H1 (cell line): Measurements from ENCODE around the gene CACNG4. TPM values are rescaled to one million over a fixed set of nuclear protein-coding genes. Genes with fewer than 3 reads are reported as not detected.

Experiments
- CTCF ChIA-PET: fragments of 300-600 bp; sonication (Branson Sonifier 250); formaldehyde crosslinking; loops from one replicate; lab custom pipeline; 2021; ENCODE audit not compliant: partially characterized antibody; lab: Charles Lee
- POLR2A ChIA-PET: fragments of 300-600 bp; sonication (Branson Sonifier 250); formaldehyde crosslinking; loops from one replicate; lab custom pipeline; 2021; ENCODE audit warnings: inconsistent platforms; ENCODE audit not compliant: partially characterized antibody; lab: Charles Lee
- DNase-seq, 2 experiments: peaks; one replicate each; pipeline versions ENCODE4 v3.0.0 to v3.0.0-alpha.2; 2010 to 2022; ENCODE audit warnings: low spot score in 2 of 2, low read depth in 1 of 2, mixed read lengths in 1 of 2
- FAIRE-seq: peaks from 2 replicates; lab custom pipeline; 2011; peaks lifted over from hg19 to GRCh38; lab: Jason Lieb, UNC
- H2AFZ ChIP-seq: 2 replicates; pipeline ENCODE4 v1.8.1; 2012; ENCODE audit warnings: low read length, inconsistent platforms
- H2AK5ac ChIP-seq: 2 replicates; pipeline ENCODE4 v1.6.1; 2013; ENCODE audit warnings: low read depth, low read length
- H2BK120ac ChIP-seq: replicated peaks from 2 replicates; pipeline ENCODE3; 2013; ENCODE audit warnings: low read depth, low read length, inconsistent platforms
- H2BK12ac ChIP-seq: 2 replicates; pipeline ENCODE4 v1.6.1; 2013; ENCODE audit warnings: low read depth, low read length
- H2BK15ac ChIP-seq: 2 replicates; pipeline ENCODE4 v1.6.1; 2013; ENCODE audit warnings: low read length
- H2BK20ac ChIP-seq: 2 replicates; pipeline ENCODE4 v1.6.1; 2013; ENCODE audit warnings: low read length
- H2BK5ac ChIP-seq: 2 replicates; pipeline ENCODE4 v1.6.1; 2013; ENCODE audit warnings: low read depth, low read length
- H3K14ac ChIP-seq: 2 replicates; pipeline ENCODE4 v1.6.1; 2013; ENCODE audit warnings: inconsistent platforms; ENCODE audit not compliant: insufficient read length
- H3K18ac ChIP-seq: 2 replicates; pipeline ENCODE4 v1.6.1; 2013; ENCODE audit warnings: low read length; ENCODE audit errors: extremely low read depth
- H3K23ac ChIP-seq: 2 replicates; pipeline ENCODE4 v1.6.1; 2013; ENCODE audit warnings: inconsistent platforms; ENCODE audit not compliant: insufficient read length
- H3K23me2 ChIP-seq: 2 replicates; pipeline ENCODE4 v1.6.1; 2013; ENCODE audit warnings: low read depth, low read length
- H3K27ac ChIP-seq: 2 replicates; pipeline ENCODE4 v1.6.1; 2011; ENCODE audit warnings: low read depth, low read length, inconsistent platforms
- H3K27me3 ChIP-seq, 4 experiments: replicated peaks in 1 of 4; 1 replicate in 1 of 4; 2 replicates in 3 of 4; pipeline versions ENCODE4 v1.6.1 to v1.8.1; 2011 to 2013; ENCODE audit warnings: low read length in 3 of 4, mild to moderate bottlenecking in 3 of 4, inconsistent platforms in 2 of 4, mixed read lengths in 2 of 4, moderate library complexity in 1 of 4; ENCODE audit not compliant: control insufficient read depth in 3 of 4, insufficient read depth in 3 of 4; ENCODE audit errors: extremely low read depth in 1 of 4
- H3K36me3 ChIP-seq, 4 experiments: 2 replicates each; pipeline versions ENCODE4 v1.6.1 to v1.8.1; 2011 to 2013; ENCODE audit warnings: mild to moderate bottlenecking in 4 of 4, low read length in 3 of 4, moderate library complexity in 2 of 4, control low read depth in 1 of 4, inconsistent platforms in 1 of 4; ENCODE audit not compliant: insufficient read depth in 4 of 4, control insufficient read depth in 2 of 4
- H3K4ac ChIP-seq: replicated peaks from 2 replicates; pipeline ENCODE3; 2013; ENCODE audit warnings: low read length, low read depth, mixed read lengths, inconsistent platforms; ENCODE audit not compliant: insufficient read length
- H3K4me1 ChIP-seq, 4 experiments: replicated peaks in 1 of 4; 1 replicate in 1 of 4; 2 replicates in 3 of 4; pipeline versions ENCODE4 v1.6.1 to v1.8.1; 2011 to 2013; ENCODE audit warnings: low read length in 3 of 4, inconsistent platforms in 2 of 4, mixed read lengths in 1 of 4; ENCODE audit not compliant: insufficient read depth in 4 of 4, control insufficient read depth in 3 of 4
- H3K4me2 ChIP-seq, 2 experiments: 2 replicates each; pipeline versions ENCODE4 v1.6.1 to v1.8.1; 2011 to 2013; ENCODE audit warnings: low read depth in 2 of 2, low read length in 2 of 2, control low read depth in 1 of 2, inconsistent platforms in 1 of 2, mild to moderate bottlenecking in 1 of 2; ENCODE audit not compliant: insufficient read depth in 1 of 2
- H3K4me3 ChIP-seq, 4 experiments: fragments of 200-600, 300-600 bp in 1 of 4; sonication (generic), shearing (Covaris generic), sonication (Bioruptor Twin) in 1 of 4; 2 replicates each; pipeline versions ENCODE4 v1.5.1 to v1.8.1; 2011 to 2016; ENCODE audit warnings: low read length in 4 of 4, low read depth in 3 of 4, control low read depth in 2 of 4, inconsistent platforms in 2 of 4, mild to moderate bottlenecking in 2 of 4, mixed read lengths in 1 of 4, moderate library complexity in 1 of 4; ENCODE audit not compliant: insufficient read depth in 2 of 4; ENCODE audit errors: extremely low read depth in 1 of 4
- H3K56ac ChIP-seq: replicated peaks from 2 replicates; pipeline ENCODE3; 2013; ENCODE audit warnings: low read depth, mild to moderate bottlenecking, mixed read lengths, low read length, inconsistent platforms; ENCODE audit not compliant: insufficient read length
- H3K79me1 ChIP-seq: 2 replicates; pipeline ENCODE4 v1.6.1; 2013; ENCODE audit warnings: low read depth, low read length, control low read depth
- H3K79me2 ChIP-seq, 2 experiments: 2 replicates each; pipeline versions ENCODE4 v1.6.1 to v1.8.1; 2012 to 2013; ENCODE audit warnings: low read length in 2 of 2, mild to moderate bottlenecking in 2 of 2, inconsistent platforms in 1 of 2; ENCODE audit not compliant: insufficient read depth in 2 of 2, control insufficient read depth in 1 of 2
- H3K9ac ChIP-seq, 4 experiments: replicated peaks in 1 of 4; 1 replicate in 1 of 4; 2 replicates in 3 of 4; pipeline versions ENCODE4 v1.6.1 to v1.8.1; 2011 to 2013; ENCODE audit warnings: low read depth in 3 of 4, low read length in 3 of 4, control low read depth in 2 of 4, mild to moderate bottlenecking in 2 of 4, moderate library complexity in 2 of 4, inconsistent platforms in 1 of 4; ENCODE audit errors: extremely low read depth in 1 of 4
- H3K9me3 ChIP-seq, 2 experiments: 2 replicates each; pipeline versions ENCODE4 v1.6.1 to v1.8.1; 2012 to 2013; ENCODE audit warnings: mild to moderate bottlenecking in 2 of 2, moderate library complexity in 2 of 2, control low read depth in 1 of 2, inconsistent platforms in 1 of 2, low read depth in 1 of 2, low read length in 1 of 2, mixed read lengths in 1 of 2; ENCODE audit not compliant: insufficient read depth in 2 of 2
- H4K20me1 ChIP-seq, 2 experiments: replicated peaks in 1 of 2; 2 replicates each; pipeline versions ENCODE3 to v1.8.1; 2011 to 2013; ENCODE audit warnings: inconsistent platforms in 2 of 2, low read length in 2 of 2, mild to moderate bottlenecking in 1 of 2; ENCODE audit not compliant: insufficient read depth in 2 of 2, control insufficient read depth in 1 of 2
- H4K5ac ChIP-seq: 2 replicates; pipeline ENCODE4 v1.6.1; 2013; ENCODE audit warnings: low read length, low read depth, mixed read lengths, inconsistent platforms; ENCODE audit not compliant: insufficient read length
- H4K8ac ChIP-seq: 2 replicates; pipeline ENCODE4 v1.8.0; 2013; ENCODE audit warnings: mild to moderate bottlenecking, moderate library complexity, low read length, inconsistent platforms; ENCODE audit not compliant: insufficient read depth; ENCODE audit errors: extremely low read depth
- H4K91ac ChIP-seq: replicated peaks from 2 replicates; pipeline ENCODE3; 2013; ENCODE audit warnings: low read length, mixed read lengths, inconsistent platforms; ENCODE audit not compliant: insufficient read length
- EGR1 ChIP-seq: IDR thresholded peaks from 2 replicates; pipeline ENCODE4 v1.6.1; 2011; ENCODE audit warnings: low read depth, low read length, borderline replicate concordance
- SIRT6 ChIP-seq: IDR thresholded peaks from one replicate; pipeline ENCODE4 v1.7.1; 2012; ENCODE audit warnings: low read length, inconsistent platforms
- WGBS, 2 experiments: shearing (Covaris generic) in 1 of 2; methylation state at CpG; one replicate each; pipeline versions ENCODE4 v1.1.6 to v1.1.7; 2013 to 2015; ENCODE audit warnings: low lambda C conversion rate in 2 of 2, mixed read lengths in 2 of 2, inconsistent platforms in 1 of 2, low coverage in 1 of 2, missing lambda C conversion rate in 1 of 2; ENCODE audit not compliant: insufficient replicate concordance in 2 of 2, insufficient coverage in 1 of 2, insufficient read length in 1 of 2; ENCODE audit errors: extremely low coverage in 1 of 2, missing lambda C conversion rate in 1 of 2; 5-methylcytosine and 5-hydroxymethylcytosine counted together
- polyA plus RNA-seq, 7 experiments: library from polyadenylated mRNA; depleted of rRNA in 3 of 7; stranded (reverse) in 5 of 7; unstranded in 2 of 7; fragments of >200 nt in 5 of 7; fragments of 200-250 nt in 2 of 7; gene quantifications; 1 replicate in 5 of 7; 2 replicates in 1 of 7; 4 replicates in 1 of 7; pipeline versions ENCODE4 v1.2.1 to v1.2.3, GENCODE V29; 2011 to 2013; ENCODE audit warnings: missing spikeins in 2 of 7, mixed read lengths in 2 of 7
- total RNA-seq: library from RNA; stranded (reverse); fragmentation: NEBNext Ultra II Directional; extraction: Animal tissue kit (Norgen Biotek cat#: 25700); gene quantifications from 2 replicates; pipeline ENCODE4 v1.2.1, GENCODE V29; 2021

CACNG4 gene
- total and polyA plus RNA-seq, 2 of the 8 experiments (the other 6 are each of a cell fraction or from before 2014, with no cell fraction given) = 3.6 to 5.6 TPM

GRCh38 chr17:66953630-66954020 lies 10.9 kb upstream of the CACNG4 start:
- H3K56ac ChIP-seq = no peak overlapping the region
- FAIRE-seq (no peak), DNase-seq (no peak)
- H3K79me1 ChIP-seq = no peaks in the 10 kb centered on the region
- no peaks in the 10 kb centered on the region for H3K9me3 ChIP-seq
- H3K4me1 ChIP-seq = peaks cover 8 to 18% (median 14%) of the 10 kb centered on the region in 4 experiments
- H3K4me2 ChIP-seq = no peak overlapping the region
- no peaks in the 10 kb centered on the region for H3K36me3 ChIP-seq
- peaks cover 0 to 2% (median 0%) of the 10 kb centered on the region in 4 experiments; a peak in 1 of 7 replicates for H3K27me3 ChIP-seq
- H2BK12ac ChIP-seq = no peak overlapping the region
- H2AK5ac ChIP-seq = no peak overlapping the region; the same call in 1 of the 2 replicates
- H3K23ac ChIP-seq = no peak overlapping the region
- no peaks in the 10 kb centered on the region for H3K79me2 ChIP-seq
- H3K23me2 ChIP-seq = 0 out of 2 replicates have a peak, but pooled peaks cover 3% of the 10 kb centered on the region
- H3K18ac ChIP-seq = no peak overlapping the region
- TF ChIP-seq EGR1 (no peak), SIRT6 (no peak)
- no peak overlapping the region for H2BK20ac ChIP-seq
- no peak overlapping the region for H3K27ac ChIP-seq
- no peak overlapping the region for H2BK120ac ChIP-seq
- H4K5ac ChIP-seq = no peak overlapping the region
- no peak overlapping the region for H4K91ac ChIP-seq
- H2BK15ac ChIP-seq = no peak overlapping the region
- no peak overlapping the region for H2BK5ac ChIP-seq
- no peak overlapping the region for H3K4me3 ChIP-seq
- H4K20me1 ChIP-seq = no peaks in the 10 kb centered on the region
- no peak overlapping the region for H4K8ac ChIP-seq
- no peak overlapping the region for H3K9ac ChIP-seq
- no peak overlapping the region for H3K14ac ChIP-seq
- ChIA-PET POLR2A (no interaction called here), CTCF (interaction anchor here (0.7 to 2.2 kb wide), 6 partner anchors 16 to 223 kb away, joined by 3 to 5 read pairs (median 3); no protein-coding TSS in a partner anchor)
- no peak overlapping the region for H2AFZ ChIP-seq
- WGBS, 2 experiments = 90% methylated on average over 7 of the region's 7 CpGs; no CpG with 5 or more reads in 1 of the 2 experiments
- no peak overlapping the region for H3K4ac ChIP-seq
